COR-L47 (cell line): ENCODE data around the gene NRBP1.
"Not testable (repeated sequence)": the region's sequence is repeated elsewhere in the genome, so short reads cannot be mapped to it uniquely, and the experiment has no call there.

Source experiments
- DNase-seq: peaks from one replicate; lab custom pipeline; 2025; lab: John Stamatoyannopoulos, UW

The NRBP1 gene

GRCh38 chr2:27421660-27422250 lies 6.7 kb upstream of the NRBP1 start:
- no peak for DNase-seq

- no peak for DNase-seq
Observed at GRCh38 chr2:27422958-27423357, 5.5 kb upstream of the NRBP1 start.

GRCh38 chr2:27425039-27425438 lies 3.4 kb upstream of the NRBP1 start:
- not testable (repeated sequence) for DNase-seq

- no peak for DNase-seq
Observed at GRCh38 chr2:27427863-27428212, 593 bp upstream of the NRBP1 start.

- DNase-seq, result peak; percentile 67
Observed at GRCh38 chr2:27428978-27429541, 629 bp downstream of the NRBP1 start.

- DNase-seq, result no peak
Observed at GRCh38 chr2:27431395-27431794, 3.0 kb downstream of the NRBP1 start.

GRCh38 chr2:27435628-27436027 lies 7.2 kb downstream of the NRBP1 start:
- DNase-seq, result no peak

- DNase-seq, result no peak
Observed at GRCh38 chr2:27441226-27441926, 12.9 kb downstream of the NRBP1 start.

GRCh38 chr2:27441958-27442919 lies 13.8 kb downstream of the NRBP1 start, which contains the start of gene KRTCAP3:
KRTCAP3 (plus strand) TSS chr2:27442381; CDS start chr2:27442413, 32 bp downstream.
- peak; percentile 81 for DNase-seq

- DNase-seq, result no peak
Observed at GRCh38 chr2:27442920-27443282, 14.5 kb downstream of the NRBP1 start.

GRCh38 chr2:27445155-27445554 lies 16.7 kb downstream of the NRBP1 start:
- no peak for DNase-seq

- no peak for DNase-seq
Observed at GRCh38 chr2:27445615-27446014, 17.2 kb downstream of the NRBP1 start.

GRCh38 chr2:27446057-27446456 lies 17.6 kb downstream of the NRBP1 start:
- DNase-seq, result no peak

GRCh38 chr2:27448381-27448780 lies 19.9 kb downstream of the NRBP1 start:
- peak; percentile 41 for DNase-seq

GRCh38 chr2:27451095-27451494 lies 22.7 kb downstream of the NRBP1 start:
- no peak for DNase-seq

GRCh38 chr2:27453968-27454367 lies 25.5 kb downstream of the NRBP1 start:
- DNase-seq, result no peak

GRCh38 chr2:27461118-27461517 lies 32.7 kb downstream of the NRBP1 start:
- peak; percentile 54 for DNase-seq

- DNase-seq, result no peak
Observed at GRCh38 chr2:27464443-27464842, 36.0 kb downstream of the NRBP1 start.

- no peak for DNase-seq
Observed at GRCh38 chr2:27471961-27472360, 43.5 kb downstream of the NRBP1 start.

GRCh38 chr2:27485496-27485895 lies 57.1 kb downstream of the NRBP1 start:
- DNase-seq, result no peak

- DNase-seq, result peak; percentile 52
Observed at GRCh38 chr2:27489118-27489497, 60.7 kb downstream of the NRBP1 start.
